Fibroblast of peridontal ligament (primary cell): Measurements from ENCODE around the gene DIAPH3.
A peak's percentile ranks its signal among the peaks of the same experiment; 100 is the strongest.

ENCODE experiments used
- DNase-seq: peaks from one replicate; pipeline ENCODE4 v3.0.0-alpha.2; 2010; ENCODE audit errors: extremely low read depth

The DIAPH3 gene

GRCh38 chr13:59877933-59878332, 285.8 kb downstream of the DIAPH3 start:
- DNase-seq, result peak; percentile 89

GRCh38 chr13:59874973-59875372, 288.8 kb downstream of the DIAPH3 start:
- DNase-seq, result no peak

- DNase-seq, result no peak
Observed at GRCh38 chr13:59873856-59874255, 289.9 kb downstream of the DIAPH3 start.

GRCh38 chr13:59873309-59873708, 290.4 kb downstream of the DIAPH3 start:
- no peak for DNase-seq

- DNase-seq, result no peak
Observed at GRCh38 chr13:59867867-59868266, 295.9 kb downstream of the DIAPH3 start.

GRCh38 chr13:59865398-59865797, 298.3 kb downstream of the DIAPH3 start:
- no peak for DNase-seq

GRCh38 chr13:59863621-59864020, 300.1 kb downstream of the DIAPH3 start:
- no peak for DNase-seq

GRCh38 chr13:59861676-59862075, 302.1 kb downstream of the DIAPH3 start:
- DNase-seq, result no peak

GRCh38 chr13:59856281-59856810, 307.4 kb downstream of the DIAPH3 start:
- no peak for DNase-seq

GRCh38 chr13:59846845-59847620, 316.7 kb downstream of the DIAPH3 start:
- DNase-seq, result no peak

- DNase-seq, result no peak
Observed at GRCh38 chr13:59843040-59843439, 320.7 kb downstream of the DIAPH3 start.

- DNase-seq, result no peak
Observed at GRCh38 chr13:59842507-59842906, 321.2 kb downstream of the DIAPH3 start.

- DNase-seq, result no peak
Observed at GRCh38 chr13:59839186-59839585, 324.5 kb downstream of the DIAPH3 start.

GRCh38 chr13:59837101-59837500, 326.6 kb downstream of the DIAPH3 start:
- DNase-seq, result no peak

GRCh38 chr13:59835569-59835968, 328.2 kb downstream of the DIAPH3 start:
- DNase-seq, result no peak

- DNase-seq, result peak; percentile 72
Observed at GRCh38 chr13:59834801-59835200, 328.9 kb downstream of the DIAPH3 start.

- DNase-seq, result no peak
Observed at GRCh38 chr13:59829690-59830089, 334.0 kb downstream of the DIAPH3 start.

- peak; percentile 67 for DNase-seq
Observed at GRCh38 chr13:59823486-59823885, 340.2 kb downstream of the DIAPH3 start.

GRCh38 chr13:59809564-59809963, 354.2 kb downstream of the DIAPH3 start:
- no peak for DNase-seq

- DNase-seq, result no peak
Observed at GRCh38 chr13:59806801-59807200, 356.9 kb downstream of the DIAPH3 start.

- no peak for DNase-seq
Observed at GRCh38 chr13:59801107-59801880, 362.4 kb downstream of the DIAPH3 start.

GRCh38 chr13:59793107-59793506, 370.6 kb downstream of the DIAPH3 start:
- DNase-seq, result no peak

- peak; percentile 49 for DNase-seq
Observed at GRCh38 chr13:59790626-59791025, 373.1 kb downstream of the DIAPH3 start.
